ENCODE data around the gene DLGAP1. TPM values are rescaled to one million over a fixed set of nuclear protein-coding genes. Genes with fewer than 3 reads are reported as not detected.

Gene DLGAP1
- total and polyA plus RNA-seq, 4 donors = 0.06 to 1.2 (median 0.17) TPM; not detected in 1

- TF ChIP-seq ZBTB33 (IDR thresholded peaks at IDR 0.05) = no peak
These were observed 924.3 kb downstream of the DLGAP1 start (continued) for GRCh38 chr18:3530807-3531206.

- WGBS = 61% methylated on average over 3 of the region's 3 CpGs
- no peaks in the 10 kb centered on the region for H3K36me3 ChIP-seq (ENCODE audit: control insufficient read depth in 4 of 4, insufficient read depth in 3 of 4, low read depth in 1 of 4, low read length in 3 of 4)
- H3K9me3 ChIP-seq (ENCODE audit: control insufficient read depth in 4 of 4, low read length in 3 of 4) = no peaks in the 10 kb centered on the region
- no peaks in the 10 kb centered on the region for H3K4me1 ChIP-seq (ENCODE audit: control insufficient read depth in 4 of 4, insufficient read depth in 4 of 4, low read length in 3 of 4)
- H3K4me3 ChIP-seq (ENCODE audit: low read depth in 1 of 3, low read length in 3 of 3) = no peak overlapping the region
- no peak overlapping the region for H3K9ac ChIP-seq (ENCODE audit: low read depth in 1 of 2, low read length in 2 of 2)
- TF ChIP-seq ZBTB33 (IDR thresholded peaks at IDR 0.05) (no peak), FOXA1 (IDR thresholded peaks at IDR 0.05) (no peak)
- no peak overlapping the region for H3K27ac ChIP-seq (ENCODE audit: low read depth in 1 of 2, low read length in 2 of 2)
- no peaks in the 10 kb centered on the region for H3K27me3 ChIP-seq (ENCODE audit: control insufficient read depth in 4 of 4, insufficient read depth in 4 of 4, low read length in 3 of 4)
- DNase-seq (ENCODE audit: low spot score) = no peak
These were observed 925.5 kb downstream of the DLGAP1 start for GRCh38 chr18:3529601-3530000.

- H3K27ac ChIP-seq (ENCODE audit: low read depth in 1 of 2, low read length in 2 of 2) = no peak overlapping the region
- peaks cover 0 to under 1% (median 0%) of the 10 kb centered on the region in 4 donors for H3K9me3 ChIP-seq (ENCODE audit: control insufficient read depth in 4 of 4, low read length in 3 of 4)
- H3K27me3 ChIP-seq (ENCODE audit: control insufficient read depth in 4 of 4, insufficient read depth in 4 of 4, low read length in 3 of 4) = no peaks in the 10 kb centered on the region
- H3K4me1 ChIP-seq (ENCODE audit: control insufficient read depth in 4 of 4, insufficient read depth in 4 of 4, low read length in 3 of 4) = no peaks in the 10 kb centered on the region
- TF ChIP-seq ATF3 (IDR thresholded peaks at IDR 0.05) (no peak), HNF4A (conservative IDR thresholded peaks at IDR 0.05) (no peak), FOXA2 (IDR thresholded peaks at IDR 0.05) (no peak), YY1 (IDR thresholded peaks at IDR 0.05) (no peak), HNF4G (IDR thresholded peaks at IDR 0.05) (no peak), NR2F2 (IDR thresholded peaks at IDR 0.05) (no peak), FOXA1 (IDR thresholded peaks at IDR 0.05) (no peak), SP1 (IDR thresholded peaks at IDR 0.05) (no peak), MAX (IDR thresholded peaks at IDR 0.05) (no peak), EGR1 (IDR thresholded peaks at IDR 0.05; ENCODE audit: low read depth in 2 of 2) (no peak), RXRA (IDR thresholded peaks at IDR 0.05) (no peak), RAD21 (IDR thresholded peaks at IDR 0.05) (no peak), GABPA (IDR thresholded peaks at IDR 0.05 in 1 of 2, conservative IDR thresholded peaks at IDR 0.05 in 1 of 2) (no peak), TAF1 (conservative IDR thresholded peaks at IDR 0.05) (no peak)
- H3K4me3 ChIP-seq (ENCODE audit: low read depth in 1 of 3, low read length in 3 of 3) = no peak overlapping the region
- no peaks in the 10 kb centered on the region for H3K36me3 ChIP-seq (ENCODE audit: control insufficient read depth in 4 of 4, insufficient read depth in 3 of 4, low read depth in 1 of 4, low read length in 3 of 4)
- 98% methylated on average over 3 of the region's 3 CpGs for WGBS
- no peak overlapping the region for H3K9ac ChIP-seq (ENCODE audit: low read depth in 1 of 2, low read length in 2 of 2)
- no peak for DNase-seq (ENCODE audit: low spot score)
These were observed 926.0 kb downstream of the DLGAP1 start for GRCh38 chr18:3529077-3529476.

Measured in liver (tissue), 9 donors.